Stimulated activated CD4-positive, alpha-beta T cell treated with anti-CD3 and anti-CD28 coated beads, Interleukin-4, amount 100 ng/mL, for 24 hours (primary cell): Measurements from ENCODE around the gene MIX23.

Experiments
- DNase-seq: peaks from one replicate; pipeline ENCODE4 v3.0.0-alpha.2; 2020

MIX23 gene

GRCh38 chr3:122343654-122344053 lies 39.4 kb downstream of the MIX23 start:
- no peak for DNase-seq

- DNase-seq: no peak
Measured at GRCh38 chr3:122342803-122343202, 40.2 kb downstream of the MIX23 start.

DNA sequence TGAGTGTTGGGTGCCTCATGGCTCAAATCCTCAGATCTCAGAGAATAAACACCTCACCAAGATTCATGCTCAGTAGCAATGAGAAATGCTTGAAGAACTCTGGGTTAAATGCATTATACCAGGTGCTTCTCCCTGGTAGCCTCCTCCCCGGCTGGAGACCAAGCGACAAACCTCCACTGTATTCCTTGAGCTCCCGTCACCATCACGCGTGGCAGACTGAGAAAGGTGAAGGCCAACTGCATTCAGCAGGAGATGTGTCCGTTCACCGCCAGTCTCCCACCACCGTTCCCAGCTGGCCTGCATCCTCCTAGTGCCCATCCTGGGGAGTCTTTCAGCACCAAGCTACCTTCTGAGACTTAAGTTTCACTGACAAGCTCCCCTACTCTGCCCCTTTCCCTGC lies 50.5 kb downstream of the MIX23 start:
- no peak for DNase-seq

- DNase-seq: no peak
Measured at GRCh38 chr3:122331886-122332285, 51.1 kb downstream of the MIX23 start.

GRCh38 chr3:122325769-122326168 lies 57.3 kb downstream of the MIX23 start:
- no peak for DNase-seq

DNA sequence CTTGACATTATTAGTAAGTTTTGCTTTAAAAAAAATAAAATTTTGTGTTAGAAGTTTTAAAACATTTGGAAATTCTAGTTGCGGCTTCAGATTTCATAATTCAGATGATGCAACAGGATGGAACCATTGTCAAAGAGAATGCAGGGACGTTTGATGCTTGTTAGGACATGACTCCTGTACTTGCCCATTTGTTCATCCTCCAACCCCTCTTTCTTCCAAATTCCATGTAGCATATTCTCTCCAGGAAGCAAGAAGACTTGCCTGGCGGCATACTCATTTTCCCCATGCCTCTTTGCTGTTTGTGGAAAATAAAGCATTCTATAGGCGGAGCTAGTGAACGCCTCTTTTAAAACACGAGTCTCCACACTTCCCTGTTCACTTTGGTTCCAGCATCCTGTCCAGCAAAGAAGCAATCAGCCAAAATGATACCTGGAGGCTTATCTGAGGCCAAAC lies 58.1 kb downstream of the MIX23 start, which contains the start of gene CSTA:
TSS of gene CSTA (plus strand) at position 378 of the 453 bp plus-strand sequence. CDS start at position 423, 45 bp downstream.
- DNase-seq: no peak

- DNase-seq: peak; percentile 6
Measured at GRCh38 chr3:122322095-122323075, 60.6 kb downstream of the MIX23 start.

DNA sequence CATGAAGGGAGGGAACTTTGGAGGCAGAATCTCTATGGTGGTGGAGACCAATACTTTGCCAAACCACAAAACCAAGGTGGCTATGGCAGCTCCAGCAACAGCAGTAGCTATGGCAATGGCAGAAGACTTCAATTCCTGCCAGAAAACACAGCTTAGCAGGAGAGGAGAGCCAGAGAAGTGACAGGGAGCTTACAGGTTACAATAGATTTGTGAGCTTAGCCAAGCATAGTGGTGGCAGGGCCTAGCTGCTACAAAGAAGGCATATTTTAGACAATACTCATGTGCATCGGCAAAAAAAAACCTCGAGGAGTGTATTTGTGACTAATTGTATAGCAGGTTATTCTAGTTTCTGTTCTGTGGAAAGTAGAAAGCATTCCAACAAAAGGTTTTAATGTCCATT lies 64.4 kb downstream of the MIX23 start:
- no peak for DNase-seq

GRCh38 chr3:122316368-122316767 lies 66.7 kb downstream of the MIX23 start:
- no peak for DNase-seq

- no peak for DNase-seq
Measured at GRCh38 chr3:122315619-122316018, 67.4 kb downstream of the MIX23 start.

DNA sequence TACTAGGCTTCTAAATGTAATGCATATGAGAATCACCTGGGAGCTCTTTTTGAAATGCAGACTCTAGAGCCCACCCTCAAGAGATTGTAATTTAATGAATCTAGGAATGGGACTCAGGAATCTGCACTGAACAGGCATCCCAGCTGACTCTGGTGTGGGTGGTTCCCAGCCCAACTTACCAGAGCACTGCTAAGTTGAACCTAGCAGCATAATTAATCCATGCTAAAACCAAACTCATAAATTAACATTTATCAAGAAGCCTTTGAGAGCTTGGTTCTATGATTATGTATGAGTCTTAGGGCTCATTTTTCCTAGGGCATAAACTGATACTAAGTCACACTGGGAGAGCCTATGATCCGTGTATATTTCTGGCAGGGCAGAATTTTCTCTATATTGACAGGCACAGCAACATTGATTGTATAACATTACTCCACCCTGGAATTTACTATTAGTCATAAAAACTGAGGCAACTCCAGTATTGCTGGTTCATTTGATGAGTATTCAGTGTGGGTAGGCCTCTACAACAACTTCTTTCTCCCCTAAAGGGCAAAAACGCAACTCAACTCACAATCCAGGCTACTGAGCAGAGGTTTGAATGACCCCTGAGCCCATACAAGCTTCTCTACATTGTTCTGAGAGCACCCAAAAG lies 68.7 kb downstream of the MIX23 start:
- no peak for DNase-seq

GRCh38 chr3:122313281-122313680 lies 69.8 kb downstream of the MIX23 start:
- DNase-seq: no peak

- DNase-seq: no peak
Measured at GRCh38 chr3:122312826-122313225, 70.2 kb downstream of the MIX23 start.

DNA sequence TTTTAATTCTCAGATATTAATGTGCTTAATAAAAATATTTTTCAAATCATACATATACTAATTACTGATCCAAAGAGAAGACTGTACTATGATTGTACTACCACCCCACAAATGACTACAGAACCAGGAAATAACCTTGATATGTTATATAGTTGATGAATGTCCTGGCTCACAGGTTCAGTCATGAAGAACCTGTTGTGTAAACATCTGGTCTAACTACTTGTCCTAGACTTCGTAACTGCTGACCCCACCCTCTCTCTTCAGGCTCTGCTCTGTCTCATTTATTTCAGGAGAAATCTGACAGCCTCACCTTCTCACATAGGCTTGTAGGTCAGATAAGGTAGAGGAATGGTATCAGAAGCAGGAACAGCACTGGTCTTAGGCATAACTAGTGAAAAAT lies 72.7 kb downstream of the MIX23 start:
- DNase-seq: no peak
